ENCODE data around the gene LINC00305.

LINC00305 gene

DNA sequence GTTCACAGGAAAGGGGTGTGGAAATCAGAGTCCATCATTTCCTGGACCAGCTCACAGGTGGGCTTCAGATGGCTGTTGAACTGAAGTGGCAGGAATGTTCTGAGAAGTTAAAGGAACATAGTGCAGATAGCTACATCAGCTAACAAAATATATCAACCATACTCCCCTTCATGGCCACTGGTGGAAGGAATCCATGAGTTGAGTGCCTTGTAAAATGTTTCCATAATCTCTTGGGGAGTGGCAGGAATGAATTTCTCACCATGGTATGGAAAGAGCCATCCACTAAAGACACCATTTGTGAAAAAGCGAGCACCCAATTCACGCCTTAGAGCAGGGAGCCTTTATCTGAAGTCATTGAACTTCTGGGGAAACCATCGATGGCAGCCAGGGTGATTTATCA lies at the start of gene LINC00305:
Gene LINC00305, minus strand, starts transcription at position 101 of the 400 bp plus-strand sequence.
- no peak for DNase-seq

DNA sequence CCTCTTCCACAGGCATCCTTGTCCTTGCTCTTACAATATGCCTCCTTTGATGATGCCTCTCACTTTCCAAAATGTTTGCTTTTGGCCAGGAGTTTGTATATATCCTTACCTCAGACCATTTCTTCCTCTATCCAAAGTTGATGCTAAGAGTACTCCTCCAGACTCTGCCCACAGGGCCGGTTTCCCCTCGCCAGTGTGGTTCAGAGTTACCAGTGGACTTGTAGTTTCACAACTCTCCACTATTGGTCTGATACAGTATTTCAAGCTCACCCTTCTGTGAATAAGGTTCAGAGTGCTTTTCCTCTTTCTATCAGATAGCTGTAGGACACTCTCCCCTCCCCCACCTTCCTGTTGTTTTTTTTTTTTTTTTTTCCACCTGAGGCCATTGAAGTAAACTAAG lies 42.2 kb upstream of the LINC00305 start:
- DNase-seq: no peak

DNA sequence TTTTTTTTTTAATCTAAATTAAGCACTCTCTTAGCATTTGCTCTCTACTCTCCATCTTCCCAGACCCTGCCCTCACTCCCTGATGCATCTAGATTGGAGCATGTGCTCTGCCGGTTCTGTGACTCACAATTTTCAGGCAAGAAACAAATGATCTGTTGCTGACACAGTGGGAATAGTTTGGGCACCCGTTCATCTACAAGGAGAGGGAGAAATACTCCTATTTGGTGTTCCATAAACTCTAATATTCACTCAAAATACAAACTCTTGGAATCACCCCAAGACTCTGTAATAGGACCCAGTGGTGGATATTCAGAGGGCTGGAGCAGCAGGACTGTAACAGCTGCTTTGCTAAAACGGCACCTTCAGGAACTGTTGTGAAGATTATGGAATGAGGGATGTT lies 37.1 kb upstream of the LINC00305 start:
- DNase-seq: no peak

DNA sequence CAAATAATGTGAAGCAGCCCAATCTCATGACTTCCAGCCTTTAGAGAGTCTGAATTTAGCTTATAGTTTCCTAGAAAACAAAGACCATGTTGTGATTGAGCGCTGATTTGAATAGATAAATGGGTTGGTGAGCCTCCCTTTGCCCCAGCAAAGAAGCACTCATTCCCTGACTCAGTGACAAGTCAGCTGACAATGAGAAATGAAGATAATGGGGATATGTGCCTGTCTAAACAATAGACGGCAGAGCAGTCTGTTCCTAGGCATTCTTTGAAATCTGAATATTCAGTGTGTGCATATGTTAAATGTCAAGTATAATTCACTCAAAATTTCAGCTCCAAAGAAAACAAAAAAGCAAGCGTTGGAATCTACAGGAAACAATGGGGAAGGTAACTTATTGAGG lies 34.8 kb upstream of the LINC00305 start:
- no peak for DNase-seq

DNA sequence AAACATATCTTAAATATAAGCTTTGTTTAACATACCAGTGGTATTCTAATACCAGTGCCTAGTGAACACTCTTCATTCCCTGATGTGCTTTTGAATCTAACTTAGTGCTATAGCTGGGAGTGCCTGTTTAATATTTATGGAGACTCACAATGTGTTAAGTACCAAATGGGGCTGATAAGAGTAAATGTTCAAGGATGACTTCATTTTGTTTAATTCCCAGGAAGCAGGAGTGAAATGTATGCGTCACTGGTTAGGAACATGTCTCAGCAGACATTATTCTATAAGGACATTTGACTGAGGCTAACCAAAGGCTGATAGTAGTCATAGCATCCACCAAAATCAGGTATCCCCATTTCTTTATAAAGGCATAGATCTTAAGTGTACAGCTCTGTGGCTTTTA lies 31.7 kb upstream of the LINC00305 start:
- no peak for DNase-seq

DNA sequence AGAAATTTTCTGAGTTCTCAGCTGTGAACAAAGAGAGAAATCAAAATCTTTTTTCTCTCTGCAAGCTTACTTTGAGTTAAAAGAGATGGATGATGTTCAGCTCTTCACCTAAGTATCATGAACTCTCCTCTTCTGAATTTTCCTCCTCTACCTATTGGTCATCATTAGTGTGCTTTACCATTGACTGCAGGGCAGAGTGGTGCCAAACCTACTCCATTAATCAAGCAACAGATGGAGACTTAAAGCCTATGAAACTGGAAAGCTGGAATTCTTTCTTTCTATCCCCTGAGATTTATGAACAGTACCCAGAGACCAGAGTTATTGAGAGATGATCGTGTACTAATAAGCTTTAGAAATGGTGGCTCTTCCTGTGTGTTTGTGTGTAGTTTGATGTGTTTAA lies 31.3 kb upstream of the LINC00305 start:
- no peak for DNase-seq

DNA sequence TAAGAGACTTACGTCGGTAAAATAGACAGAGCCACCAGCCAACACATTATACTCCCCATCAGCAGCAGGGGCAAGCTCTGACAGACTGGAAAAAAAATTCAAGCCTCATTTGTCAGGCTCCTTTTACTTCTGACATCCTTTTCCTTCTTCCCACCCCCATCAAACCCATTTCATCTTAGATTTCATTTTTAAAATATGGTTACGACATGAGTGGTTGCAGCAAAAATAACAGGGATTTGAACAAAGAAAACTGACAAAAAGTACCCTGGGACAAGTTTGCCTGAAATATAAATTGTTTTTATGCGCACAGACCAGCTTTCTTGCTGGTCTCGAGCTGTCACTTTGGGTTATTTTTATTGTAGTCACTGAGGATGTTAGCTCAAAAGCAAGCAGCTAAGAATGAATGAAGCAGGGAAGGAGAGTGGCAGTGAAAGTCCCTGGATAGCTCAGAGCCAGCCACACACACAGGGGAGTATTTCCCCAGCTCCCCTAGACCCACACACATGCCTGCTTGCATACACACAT lies 30.7 kb upstream of the LINC00305 start:
- no peak for DNase-seq

DNA sequence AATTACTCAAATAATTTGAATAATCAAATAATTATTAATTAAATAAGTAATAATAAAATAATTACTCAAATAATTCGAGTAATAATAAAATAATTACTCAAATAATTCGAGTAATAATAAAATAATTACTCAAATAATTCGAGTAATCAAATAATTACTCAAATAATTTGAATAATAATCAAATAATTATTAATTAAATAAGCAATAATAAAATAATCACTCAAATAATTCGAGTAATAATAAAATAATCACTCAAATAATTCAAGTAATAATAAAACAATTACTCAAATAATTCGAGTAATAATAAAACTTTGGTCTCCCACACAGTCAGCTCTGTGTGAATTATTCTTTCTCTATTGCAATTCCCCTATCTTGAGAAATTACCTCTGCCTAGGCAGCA lies 30.0 kb upstream of the LINC00305 start:
- no peak for DNase-seq

DNA sequence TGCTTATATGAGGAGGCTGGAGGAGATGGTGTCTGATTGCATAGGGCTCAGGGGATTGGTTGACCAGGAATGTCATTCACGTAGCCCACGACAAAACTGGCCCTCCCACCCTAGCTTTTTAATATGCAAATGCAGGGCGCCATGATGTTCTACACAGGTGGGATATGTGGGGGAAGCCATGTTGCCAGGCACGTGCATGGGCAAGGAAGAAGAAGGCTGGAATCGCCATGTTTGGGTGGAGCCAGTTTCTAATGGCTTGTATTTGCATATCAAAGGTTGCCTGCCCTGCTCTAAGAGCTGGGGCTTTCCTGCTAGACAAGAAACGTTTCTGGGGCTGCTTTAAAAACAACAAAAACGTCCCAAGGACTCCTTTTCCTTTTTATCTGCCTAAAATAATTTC lies 26.5 kb upstream of the LINC00305 start:
- no peak for DNase-seq

DNA sequence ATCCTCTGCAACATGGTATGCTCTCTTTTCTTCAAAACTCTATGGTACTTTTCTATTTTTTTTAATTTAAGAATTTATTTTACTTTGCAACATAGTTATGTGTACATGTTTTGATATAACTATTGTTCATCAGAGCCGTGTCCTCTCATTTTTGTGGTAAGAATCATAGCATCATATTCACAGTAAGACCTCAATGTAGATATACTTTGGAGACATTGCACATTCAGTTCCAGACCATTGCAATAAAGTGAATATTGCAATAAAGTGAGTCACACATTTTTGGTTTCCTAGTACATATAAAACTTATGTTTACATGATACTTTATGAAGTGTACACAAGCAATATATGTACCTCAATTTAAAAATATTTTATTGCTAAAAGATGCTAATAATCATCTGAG lies 22.7 kb upstream of the LINC00305 start:
- no peak for DNase-seq

DNA sequence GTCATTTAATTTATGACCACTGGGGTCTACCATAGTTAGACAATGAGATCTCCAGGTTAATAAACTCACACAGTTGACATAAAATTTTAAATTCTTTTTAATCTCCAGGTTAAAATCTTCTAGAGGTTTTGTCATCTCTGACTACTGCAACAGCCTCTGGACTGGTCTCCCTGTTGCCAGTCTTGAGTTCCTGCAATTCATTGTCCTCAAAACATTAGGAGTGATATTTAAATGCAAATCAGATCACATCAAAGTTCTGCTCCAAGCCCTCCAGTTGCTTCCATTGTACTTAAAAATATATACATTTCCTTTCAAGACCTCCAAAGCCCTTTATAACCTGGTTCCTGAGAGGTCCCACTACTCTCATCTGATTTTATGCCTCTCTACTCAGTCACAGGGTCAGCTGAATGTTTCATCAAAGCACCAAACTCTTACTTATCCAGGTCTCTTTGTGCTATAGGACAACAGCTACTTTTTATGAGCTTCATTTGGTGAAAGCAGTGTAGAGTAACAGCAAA lies 18.6 kb upstream of the LINC00305 start:
- no peak for DNase-seq

DNA sequence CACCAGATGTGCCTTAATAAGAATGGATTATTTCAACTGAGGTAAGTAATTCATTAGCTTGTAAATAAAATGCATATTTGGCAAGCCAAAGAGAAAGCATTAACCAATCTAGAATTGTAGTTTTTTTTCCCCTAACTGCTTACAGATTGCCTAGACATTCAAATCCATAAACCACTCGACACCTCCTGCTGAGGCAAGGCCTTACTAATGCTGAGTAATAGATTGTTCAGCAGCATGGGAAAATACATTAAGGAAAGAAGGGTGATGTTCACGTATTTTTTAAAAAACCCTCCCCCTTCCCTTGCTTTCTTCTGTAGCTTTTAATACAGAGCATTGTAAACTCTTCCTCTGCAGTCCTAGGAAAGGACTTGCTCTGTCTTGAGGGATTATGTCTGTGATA lies 17.0 kb upstream of the LINC00305 start:
- DNase-seq: peak; percentile 22

DNA sequence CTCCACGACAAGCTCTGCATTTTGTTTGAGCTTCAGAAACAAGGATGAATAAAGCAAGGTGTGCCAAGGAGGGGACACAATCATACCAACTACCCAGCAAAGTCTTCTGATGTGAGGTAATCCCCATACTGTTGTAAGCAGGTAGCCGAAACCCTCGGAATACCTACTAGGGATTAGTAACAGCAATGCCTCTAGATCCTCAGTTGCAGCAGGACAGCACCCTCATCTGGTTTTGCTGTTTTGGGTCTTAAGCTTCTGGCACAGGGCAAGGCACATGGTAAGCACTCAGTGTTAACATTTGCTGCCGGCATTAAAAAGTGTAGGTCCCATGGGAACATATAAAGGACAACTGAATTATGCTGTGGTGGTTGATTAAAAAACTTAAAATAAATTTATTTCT lies 16.0 kb upstream of the LINC00305 start:
- no peak for DNase-seq

DNA sequence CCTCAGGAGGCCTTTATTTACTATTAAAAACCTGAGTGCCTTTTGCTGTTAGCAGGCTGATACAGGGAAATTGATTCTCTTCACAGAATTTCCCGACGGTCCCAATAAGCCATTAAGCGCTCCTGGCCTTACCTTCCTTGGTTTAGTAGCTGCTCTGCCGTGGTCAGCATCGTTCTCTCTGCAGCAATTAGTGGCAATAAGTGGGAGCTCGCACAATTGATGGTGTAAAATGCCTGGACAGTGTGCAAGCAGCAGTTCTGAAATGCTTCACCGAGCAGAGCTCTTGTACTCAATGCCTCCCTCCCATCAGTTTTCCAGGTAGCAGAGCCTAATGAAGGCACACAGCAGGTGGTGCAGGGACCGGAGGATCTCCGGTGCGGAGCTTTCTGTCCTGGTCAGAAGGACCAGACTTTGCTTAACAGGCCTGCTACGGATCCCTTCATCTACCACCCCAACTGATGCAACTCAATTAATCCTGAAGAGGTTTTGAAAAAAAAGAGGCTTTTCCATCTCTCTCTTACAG lies 1.1 kb upstream of the LINC00305 start:
- DNase-seq: no peak

DNA sequence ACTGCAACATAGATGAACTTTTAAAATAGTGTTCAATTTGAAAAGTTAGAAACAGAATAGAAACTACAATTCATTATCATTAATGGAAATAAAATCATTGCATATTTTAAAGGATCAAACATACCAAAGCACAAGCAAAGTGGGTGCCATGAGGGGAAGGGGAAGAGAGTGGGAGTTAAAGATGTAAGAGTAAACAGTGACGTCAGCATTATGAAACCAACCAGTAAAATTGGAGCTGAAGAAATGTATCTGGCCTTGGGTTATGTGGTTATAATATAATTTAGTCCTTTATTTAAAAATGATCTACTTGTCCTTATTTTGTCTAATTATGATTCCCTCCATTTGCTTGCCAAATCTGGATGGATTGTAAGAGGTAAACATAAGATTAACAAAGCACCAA lies 6.0 kb downstream of the LINC00305 start:
- no peak for DNase-seq

DNA sequence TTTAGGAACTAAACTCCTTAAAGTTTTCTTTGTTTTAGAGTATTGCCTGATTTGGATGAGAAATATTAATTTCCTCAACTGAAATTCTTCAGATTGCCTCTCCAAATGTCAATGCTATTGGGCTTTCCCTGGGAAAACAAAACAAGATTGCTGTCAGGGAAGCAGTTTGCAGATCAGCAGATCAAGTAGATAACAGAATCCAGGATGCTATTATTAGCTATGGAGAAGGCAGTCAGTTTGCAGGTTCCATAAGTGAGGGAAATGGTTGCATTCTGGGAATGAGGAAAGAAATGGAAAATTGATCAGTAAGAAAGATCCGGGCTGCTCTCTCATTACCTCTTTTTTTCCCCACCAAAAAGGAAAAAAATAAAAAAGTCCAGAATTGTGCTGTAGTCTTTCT lies 11.0 kb downstream of the LINC00305 start:
- no peak for DNase-seq

DNA sequence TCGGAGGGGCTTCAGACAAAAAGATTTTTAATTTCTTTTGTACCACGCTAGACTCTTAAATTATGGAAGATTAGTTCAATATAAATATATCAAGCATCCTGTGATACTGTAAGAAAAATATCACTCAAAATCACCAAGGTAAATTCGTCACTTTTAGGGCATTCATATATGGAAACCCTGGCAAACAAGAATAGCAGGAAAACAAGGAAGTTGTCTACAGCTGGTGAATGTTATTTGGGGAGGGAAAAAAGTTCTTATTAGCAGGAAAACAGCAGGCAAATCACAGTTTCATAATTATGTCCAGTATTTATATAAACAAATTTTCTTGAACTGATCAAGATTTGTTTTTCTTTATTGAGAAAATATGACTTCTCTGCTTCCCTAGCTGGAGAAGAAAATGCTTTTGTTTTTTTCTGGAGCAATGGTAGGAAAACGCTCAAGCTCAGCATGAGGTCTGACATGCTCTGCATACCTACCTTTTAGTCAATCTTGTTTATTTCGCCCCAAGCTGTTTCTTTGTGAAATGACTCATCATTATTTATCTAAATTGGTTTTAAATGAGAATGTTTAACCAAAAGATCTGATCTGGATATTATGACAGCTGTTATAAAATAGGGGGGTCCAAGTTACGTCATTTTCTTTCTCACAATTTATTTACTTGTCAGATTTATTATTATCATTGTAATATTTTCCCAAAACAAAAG lies 14.7 kb downstream of the LINC00305 start:
- DNase-seq: peak; percentile 48

DNA sequence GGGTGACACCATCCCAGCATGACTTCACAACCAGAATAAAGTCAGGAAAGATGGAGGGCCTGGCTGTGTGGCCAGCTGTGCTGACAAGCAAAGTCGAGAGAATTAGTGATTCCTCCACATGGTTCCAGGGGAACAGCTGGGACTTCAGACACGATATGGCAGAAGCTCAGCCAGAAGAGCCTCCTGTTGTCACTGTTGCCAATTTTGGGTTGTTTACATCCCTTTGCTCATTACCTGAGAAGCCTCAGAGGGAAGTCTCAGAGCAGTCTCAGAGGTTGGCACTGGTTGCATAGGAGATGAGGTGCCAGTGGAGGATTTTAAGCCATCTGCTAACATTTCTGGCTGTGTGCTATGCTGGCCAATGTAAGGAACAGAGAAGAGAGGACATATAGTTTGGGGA lies 16.0 kb downstream of the LINC00305 start:
- no peak for DNase-seq

DNA sequence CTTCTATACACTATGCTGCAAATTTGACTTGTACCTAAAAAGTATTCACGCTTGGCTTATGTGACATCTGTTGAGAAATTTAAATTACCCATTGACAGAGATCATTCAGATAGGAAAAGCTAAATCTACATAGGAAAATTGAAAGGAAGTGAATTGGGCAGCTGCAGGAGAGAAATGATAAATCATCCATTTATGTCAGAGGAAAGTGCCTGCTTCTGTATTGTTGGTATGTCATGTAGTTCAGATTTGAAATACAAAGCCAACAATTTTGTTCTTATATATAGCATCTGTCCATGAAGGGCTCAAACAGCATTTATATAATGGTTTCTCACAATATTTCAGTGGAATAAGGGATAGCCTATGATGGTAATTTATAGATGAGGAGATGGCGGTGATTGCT lies 17.6 kb downstream of the LINC00305 start:
- no peak for DNase-seq

DNA sequence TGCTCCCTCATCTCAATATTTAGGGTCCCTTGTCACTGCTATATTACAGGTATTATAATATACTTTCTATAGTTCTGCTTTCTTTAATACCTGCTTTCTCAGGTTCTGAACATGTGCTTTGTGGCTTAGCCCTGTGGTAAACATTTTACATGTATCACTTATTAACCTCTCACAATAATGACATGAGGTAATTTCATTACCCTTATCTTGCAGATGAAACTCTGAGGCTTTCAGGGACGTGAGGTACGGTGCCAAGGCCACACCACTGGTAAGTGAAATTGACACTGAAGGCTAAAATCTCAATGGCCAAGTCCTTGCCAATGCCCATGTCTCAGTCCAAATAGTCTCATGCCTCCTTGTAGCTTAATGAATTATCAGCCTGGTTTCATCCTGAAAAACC lies 21.7 kb downstream of the LINC00305 start:
- no peak for DNase-seq

DNA sequence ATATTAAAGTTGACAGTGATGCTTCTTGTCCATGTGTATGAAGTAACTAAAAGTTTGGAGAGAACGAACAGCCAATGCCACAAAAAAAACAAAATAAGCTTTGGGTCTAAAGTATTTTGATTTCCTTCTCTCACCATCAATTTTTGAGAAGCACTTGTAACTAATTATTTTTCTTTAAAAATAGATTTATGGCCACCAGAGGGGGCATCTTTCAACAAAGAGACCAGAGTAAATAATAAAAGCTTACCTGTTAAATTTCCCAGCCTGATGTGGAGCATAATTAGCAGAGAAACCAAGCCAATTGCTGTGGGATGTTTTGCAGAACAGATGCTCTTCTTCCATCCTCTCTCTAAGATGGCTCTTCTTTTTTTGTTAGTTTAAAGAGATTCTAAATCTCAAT lies 29.0 kb downstream of the LINC00305 start:
- DNase-seq: no peak

DNA sequence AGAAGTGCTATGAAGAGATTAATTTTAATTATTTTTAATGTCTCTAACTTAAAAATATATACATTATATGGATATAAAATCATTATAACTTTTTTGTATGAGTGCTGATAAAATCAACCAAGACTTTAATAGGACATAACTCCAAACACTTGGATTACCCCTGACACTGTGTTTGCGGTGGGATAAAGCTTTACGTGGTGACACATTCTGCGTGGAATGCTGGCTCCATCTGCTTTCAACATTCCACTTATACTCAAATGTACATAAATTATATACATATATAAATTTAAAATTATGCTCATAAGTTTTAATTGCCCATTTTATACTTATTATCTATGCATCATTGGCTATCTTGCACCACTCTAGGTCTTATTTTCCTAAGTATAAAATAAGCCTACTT lies 30.5 kb downstream of the LINC00305 start:
- no peak for DNase-seq

DNA sequence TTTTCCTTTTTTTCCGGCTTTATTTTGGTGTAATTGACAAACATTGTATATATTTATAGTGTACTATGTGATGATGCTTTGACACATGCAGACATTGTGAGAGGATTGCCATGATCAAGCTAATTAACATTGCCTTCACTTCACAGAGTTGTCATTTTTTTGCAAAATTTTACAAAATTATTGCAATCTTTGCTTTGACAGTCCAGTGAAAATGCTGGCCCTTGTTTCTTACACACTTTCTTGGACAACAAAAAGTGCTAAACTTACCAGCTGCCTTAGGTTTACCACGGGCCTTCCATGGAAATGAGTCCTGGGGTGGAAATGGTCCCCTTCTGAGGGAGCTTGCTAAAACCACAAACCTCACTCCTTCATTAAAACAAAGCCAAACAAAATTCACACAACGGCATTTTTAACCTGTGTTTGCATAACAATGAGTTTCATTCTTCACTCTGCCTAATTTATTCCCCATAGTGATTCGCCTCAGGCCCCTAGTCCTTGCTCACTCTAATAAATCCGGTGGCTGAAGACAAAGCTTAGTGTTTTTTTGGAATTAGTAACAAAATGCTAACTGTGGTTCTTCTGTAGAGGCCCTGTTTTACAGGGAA lies 32.2 kb downstream of the LINC00305 start:
- no peak for DNase-seq

DNA sequence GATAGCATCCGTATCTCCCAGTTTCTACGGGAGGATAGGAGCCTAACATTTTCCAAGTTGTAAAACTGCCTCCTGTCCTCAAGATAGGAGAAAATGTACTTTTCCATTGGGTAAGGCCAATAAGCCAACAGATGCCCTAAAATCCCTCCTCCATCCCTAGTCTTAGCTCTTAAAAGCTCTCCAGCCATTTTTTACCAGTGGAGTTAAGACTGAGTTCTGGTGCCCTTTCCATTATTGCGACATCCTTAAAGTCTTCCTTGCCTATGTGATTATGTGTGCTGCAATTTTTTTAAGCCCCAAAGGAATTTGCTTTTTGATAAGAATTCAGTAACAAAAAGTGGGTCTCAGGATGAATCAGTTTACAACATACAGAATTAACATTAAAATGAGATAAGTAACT lies 33.0 kb downstream of the LINC00305 start:
- no peak for DNase-seq

Data from kidney glomerular epithelial cell (primary cell).